Mammary epithelial cell (primary cell): ENCODE measurements around the gene SLC38A2.

Experiments
- EZH2 ChIP-seq: IDR thresholded peaks from 2 replicates; pipeline ENCODE4 v1.6.1; 2012; ENCODE audit warnings: low read length, inconsistent platforms, borderline replicate concordance
- TF ChIP-seq, protein P1 (sequence below), 2 donors: IDR thresholded peaks in 1 of 2; conservative IDR thresholded peaks in 1 of 2; 2 replicates each; pipeline ENCODE4 v1.5.1; 2011 to 2012; ENCODE audit warnings: inconsistent platforms in 2 of 2, low read length in 2 of 2, mild to moderate bottlenecking in 2 of 2, control low read depth in 1 of 2, low read depth in 1 of 2; ENCODE audit not compliant: insufficient read depth in 1 of 2; ENCODE audit errors: extremely low read depth in 1 of 2

DNA sequence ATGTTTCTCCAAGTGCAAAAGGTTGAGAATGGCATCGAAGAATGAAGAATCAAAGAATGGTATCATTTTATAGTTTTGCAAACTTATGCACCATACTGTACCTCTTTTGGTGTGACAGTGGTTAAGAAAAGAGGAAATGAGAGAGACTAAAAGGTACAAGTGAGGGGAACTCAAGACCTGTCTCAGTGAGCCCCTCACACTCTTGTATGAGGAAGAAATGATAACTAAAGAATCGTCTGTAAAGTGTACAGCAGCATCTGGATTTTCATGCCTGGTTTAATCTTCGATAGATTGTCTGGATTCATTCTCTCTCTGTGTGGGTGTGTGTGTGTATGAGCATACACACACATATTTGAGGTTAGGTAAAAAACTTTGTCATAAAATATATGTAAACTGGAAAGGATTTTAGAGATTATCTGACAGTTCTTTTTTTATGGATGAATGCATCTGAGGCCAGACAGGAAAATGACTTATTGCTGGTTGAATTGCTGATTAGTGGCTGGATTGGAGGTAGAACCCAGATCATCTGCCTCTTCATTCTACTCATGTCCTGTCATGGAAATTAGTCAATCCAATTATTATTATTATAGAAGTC, 16.0 kb upstream of the SLC38A2 start:
- TF ChIP-seq, protein P1, sequence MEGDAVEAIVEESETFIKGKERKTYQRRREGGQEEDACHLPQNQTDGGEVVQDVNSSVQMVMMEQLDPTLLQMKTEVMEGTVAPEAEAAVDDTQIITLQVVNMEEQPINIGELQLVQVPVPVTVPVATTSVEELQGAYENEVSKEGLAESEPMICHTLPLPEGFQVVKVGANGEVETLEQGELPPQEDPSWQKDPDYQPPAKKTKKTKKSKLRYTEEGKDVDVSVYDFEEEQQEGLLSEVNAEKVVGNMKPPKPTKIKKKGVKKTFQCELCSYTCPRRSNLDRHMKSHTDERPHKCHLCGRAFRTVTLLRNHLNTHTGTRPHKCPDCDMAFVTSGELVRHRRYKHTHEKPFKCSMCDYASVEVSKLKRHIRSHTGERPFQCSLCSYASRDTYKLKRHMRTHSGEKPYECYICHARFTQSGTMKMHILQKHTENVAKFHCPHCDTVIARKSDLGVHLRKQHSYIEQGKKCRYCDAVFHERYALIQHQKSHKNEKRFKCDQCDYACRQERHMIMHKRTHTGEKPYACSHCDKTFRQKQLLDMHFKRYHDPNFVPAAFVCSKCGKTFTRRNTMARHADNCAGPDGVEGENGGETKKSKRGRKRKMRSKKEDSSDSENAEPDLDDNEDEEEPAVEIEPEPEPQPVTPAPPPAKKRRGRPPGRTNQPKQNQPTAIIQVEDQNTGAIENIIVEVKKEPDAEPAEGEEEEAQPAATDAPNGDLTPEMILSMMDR (conservative IDR thresholded peaks at IDR 0.05 in 1 of 2, IDR thresholded peaks at IDR 0.05 in 1 of 2; ENCODE audit: extremely low read depth in 1 of 2, insufficient read depth in 1 of 2, low read depth in 1 of 2, low read length in 2 of 2), result no peak
- TF ChIP-seq EZH2, result no peak
